GM12873 (cell line): ENCODE results near the gene LSM12.

Experiments used
- TF ChIP-seq, protein P1 (sequence below): IDR thresholded peaks from 2 replicates; pipeline ENCODE4 v1.5.1; 2012; ENCODE audit warnings: low read depth, mild to moderate bottlenecking, moderate library complexity, low read length, control low read depth; ENCODE audit not compliant: insufficient read depth; ENCODE audit errors: missing control alignments

Gene LSM12

DNA sequence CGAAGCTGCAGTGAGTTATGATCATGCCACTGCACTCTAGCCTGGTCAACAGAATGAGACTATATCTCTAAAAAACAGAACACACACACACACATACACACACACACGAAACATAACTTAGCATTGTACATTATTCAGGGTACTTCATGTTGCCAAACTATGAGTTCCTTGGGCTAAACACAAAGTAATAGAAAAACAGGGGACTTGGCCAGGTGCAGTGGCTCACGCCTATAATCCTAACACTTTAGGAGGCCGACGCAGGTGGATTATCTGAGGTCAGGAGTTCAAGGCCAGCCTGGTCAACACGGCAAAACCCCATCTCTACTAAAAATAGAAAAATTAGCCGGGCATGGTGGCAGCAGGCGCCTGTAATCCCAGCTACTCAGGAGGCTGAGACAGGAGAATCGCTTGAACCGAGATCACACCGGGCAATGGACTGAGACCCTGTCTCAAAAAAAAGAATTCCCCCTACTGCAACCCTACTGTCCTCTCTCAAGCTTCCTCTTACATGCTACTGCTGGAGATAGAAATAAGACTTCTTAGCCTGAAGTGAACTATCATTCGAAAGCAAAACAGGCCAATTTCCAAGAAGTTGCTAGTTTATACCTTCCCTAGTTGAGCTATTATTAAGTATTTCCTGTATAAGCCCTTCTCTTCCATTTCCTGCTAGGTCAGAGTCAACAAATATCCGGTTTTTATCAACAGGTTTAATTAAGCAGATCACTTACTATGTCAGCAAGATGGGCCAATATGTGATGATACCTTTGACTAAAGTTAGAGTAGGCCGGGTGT lies 7.2 kb downstream of the LSM12 start:
- TF ChIP-seq, protein P1, sequence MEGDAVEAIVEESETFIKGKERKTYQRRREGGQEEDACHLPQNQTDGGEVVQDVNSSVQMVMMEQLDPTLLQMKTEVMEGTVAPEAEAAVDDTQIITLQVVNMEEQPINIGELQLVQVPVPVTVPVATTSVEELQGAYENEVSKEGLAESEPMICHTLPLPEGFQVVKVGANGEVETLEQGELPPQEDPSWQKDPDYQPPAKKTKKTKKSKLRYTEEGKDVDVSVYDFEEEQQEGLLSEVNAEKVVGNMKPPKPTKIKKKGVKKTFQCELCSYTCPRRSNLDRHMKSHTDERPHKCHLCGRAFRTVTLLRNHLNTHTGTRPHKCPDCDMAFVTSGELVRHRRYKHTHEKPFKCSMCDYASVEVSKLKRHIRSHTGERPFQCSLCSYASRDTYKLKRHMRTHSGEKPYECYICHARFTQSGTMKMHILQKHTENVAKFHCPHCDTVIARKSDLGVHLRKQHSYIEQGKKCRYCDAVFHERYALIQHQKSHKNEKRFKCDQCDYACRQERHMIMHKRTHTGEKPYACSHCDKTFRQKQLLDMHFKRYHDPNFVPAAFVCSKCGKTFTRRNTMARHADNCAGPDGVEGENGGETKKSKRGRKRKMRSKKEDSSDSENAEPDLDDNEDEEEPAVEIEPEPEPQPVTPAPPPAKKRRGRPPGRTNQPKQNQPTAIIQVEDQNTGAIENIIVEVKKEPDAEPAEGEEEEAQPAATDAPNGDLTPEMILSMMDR: no peak

DNA sequence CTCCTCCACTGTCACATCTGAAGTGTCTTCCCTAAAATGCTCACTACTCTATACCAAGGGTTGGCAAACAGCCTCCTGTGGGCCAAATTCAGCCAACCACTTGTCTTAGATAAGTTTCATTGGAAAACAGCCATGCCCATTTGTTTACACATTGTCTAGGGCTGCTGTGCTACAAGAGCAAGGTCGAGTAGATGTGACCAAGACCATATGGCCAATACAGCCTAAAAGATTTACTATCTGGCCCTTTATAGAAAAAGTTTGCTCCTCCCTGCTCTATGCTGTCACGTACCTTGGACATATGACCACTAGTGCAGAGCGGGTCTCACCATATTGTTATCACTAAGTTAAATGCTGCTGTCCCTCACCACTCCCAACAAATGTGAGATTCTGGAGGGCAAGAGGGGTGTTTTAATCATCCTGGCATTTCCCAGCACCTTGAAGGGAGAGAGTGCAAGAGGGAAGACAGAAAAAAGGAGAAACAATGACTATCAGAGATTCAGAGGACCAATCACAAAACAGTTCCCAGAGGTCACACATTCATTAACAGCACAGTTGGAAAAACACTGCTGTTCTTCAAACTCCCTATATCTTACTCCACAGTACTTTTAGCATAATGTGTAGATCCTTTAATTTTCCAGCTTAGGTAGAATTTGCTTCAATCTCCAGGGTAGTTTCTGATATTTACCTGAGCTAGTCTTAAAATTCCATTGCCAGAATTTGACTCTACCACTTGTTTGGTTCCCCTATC lies 13.2 kb downstream of the LSM12 start:
- TF ChIP-seq, protein P1: no peak

DNA sequence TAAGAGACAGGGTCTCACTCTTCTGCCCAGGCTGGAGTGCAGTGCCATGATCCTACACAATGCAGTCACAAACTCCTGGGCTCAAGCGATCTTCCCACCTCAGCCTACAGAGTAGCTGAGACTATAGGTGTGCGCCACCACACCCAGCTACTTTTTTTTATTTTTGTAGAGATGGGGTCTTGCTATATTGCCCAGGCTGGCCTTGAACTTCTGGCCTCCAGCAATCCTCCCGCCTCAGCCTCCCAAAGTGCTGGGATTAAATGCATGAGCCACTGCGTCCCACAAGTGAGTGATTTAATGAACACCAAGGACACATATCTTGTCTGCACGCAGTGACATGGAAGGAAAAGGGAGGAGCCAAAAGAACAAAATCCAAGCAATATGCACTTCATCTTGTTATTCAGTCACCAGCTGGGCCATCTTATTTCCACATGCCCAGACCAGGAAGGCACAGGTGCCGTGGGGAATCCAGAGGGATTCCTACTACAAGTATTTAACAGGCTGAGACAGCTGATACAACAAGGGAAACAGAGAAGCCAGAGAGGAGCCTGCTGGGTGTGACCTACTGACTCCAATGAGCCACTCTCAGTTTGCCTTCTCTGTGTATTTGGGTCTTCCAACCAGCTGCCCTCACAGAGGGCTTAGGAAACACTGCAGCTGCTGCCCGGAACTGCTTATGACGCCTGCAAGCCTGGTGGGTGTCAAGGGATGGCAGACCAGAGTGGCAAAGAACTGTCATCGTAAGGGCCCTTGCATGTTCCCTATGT lies 17.0 kb downstream of the LSM12 start:
- TF ChIP-seq, protein P1: no peak

- TF ChIP-seq, protein P1: no peak
Observed at GRCh38 chr17:44045486-44045885, 21.0 kb downstream of the LSM12 start.

- TF ChIP-seq, protein P1: no peak
Observed at GRCh38 chr17:44044071-44044470, 22.4 kb downstream of the LSM12 start.

DNA sequence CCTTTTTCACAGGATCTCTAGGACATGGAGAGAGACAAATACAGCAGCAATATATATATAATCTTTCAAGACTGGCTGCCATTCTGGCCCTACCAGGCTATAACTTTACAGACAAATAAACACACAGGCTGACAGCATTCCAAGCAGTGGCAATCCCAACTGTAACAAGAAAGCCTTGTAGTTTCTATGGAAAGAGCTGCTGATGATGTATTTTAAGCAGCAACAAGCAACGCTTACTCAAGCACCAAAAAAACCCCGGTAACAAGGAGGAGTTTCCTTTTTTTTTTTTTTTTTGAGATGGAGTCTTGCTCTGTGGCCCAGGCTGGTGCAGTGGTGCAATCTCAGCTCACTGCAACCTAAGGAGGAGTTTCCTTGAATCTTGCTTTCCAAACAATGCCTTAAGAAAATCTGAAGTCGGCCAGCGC lies 23.2 kb downstream of the LSM12 start:
- TF ChIP-seq, protein P1: no peak
